ENCODE measurements around the gene PHB1. TPM values are rescaled to one million over a fixed set of nuclear protein-coding genes. Genes with fewer than 3 reads are reported as not detected.

The PHB1 gene
- total RNA-seq, 1 experiment from 2014 or later, result 325 TPM

DNA sequence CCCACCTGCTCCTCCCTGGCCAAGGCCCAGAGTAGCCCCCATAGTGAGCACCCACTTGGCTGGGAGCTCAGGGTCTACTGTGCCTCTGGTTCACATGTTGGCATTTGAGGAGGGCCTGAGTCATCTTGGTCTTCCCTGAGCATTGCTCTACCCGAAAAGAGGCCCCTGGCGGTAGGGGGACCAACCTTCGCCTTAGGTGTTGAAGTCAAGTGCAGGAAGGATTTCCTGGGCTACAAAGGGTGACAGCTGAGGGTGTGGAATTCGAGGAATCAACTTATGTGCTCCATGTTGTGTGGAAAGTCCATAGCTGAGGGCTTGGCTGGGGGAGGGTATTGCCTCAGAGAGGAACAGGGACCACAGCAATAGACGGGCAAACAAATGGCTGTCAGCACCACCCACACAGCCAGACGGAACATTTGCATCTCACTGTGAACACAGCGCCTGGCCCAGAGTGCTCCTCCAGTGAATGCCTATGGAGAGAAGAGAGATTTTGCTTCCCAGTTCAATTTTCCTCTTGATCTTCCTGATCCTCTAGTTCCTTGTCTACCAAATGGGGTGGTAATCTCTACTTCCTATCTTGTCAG, 44.8 kb upstream of the PHB1 start:
- Histone ChIP-seq H2BK20ac (ENCODE audit: low read depth, low read length, poor library complexity, severe bottlenecking) (no peak overlapping the region), H3K23ac (ENCODE audit: insufficient read length, low read depth, low read length) (no peak overlapping the region), H2BK12ac (ENCODE audit: insufficient read length, low read depth, low read length) (no peak overlapping the region), H3K27me3 (ENCODE audit: insufficient read depth, low read length) (no peaks in the 10 kb centered on the region; the same call in 1 of the 2 replicates), H3K23me2 (ENCODE audit: insufficient read length, low read depth, low read length, poor library complexity, severe bottlenecking) (no peaks in the 10 kb centered on the region), H3K56ac (ENCODE audit: insufficient read length, low read depth, low read length) (no peak overlapping the region), H3K79me1 (ENCODE audit: insufficient read depth, low read depth, low read length, poor library complexity, severe bottlenecking) (no peaks in the 10 kb centered on the region), H4K20me1 (ENCODE audit: control insufficient read depth, insufficient read depth, insufficient read length) (no peaks in the 10 kb centered on the region), H3K9me3 (ENCODE audit: control insufficient read depth, low read depth, low read length) (no peaks in the 10 kb centered on the region), H3K4me1 (ENCODE audit: insufficient read depth, low read length) (peaks cover 8% of the 10 kb centered on the region; the same call in 1 of the 2 replicates), H4K91ac (ENCODE audit: insufficient read length, low read depth, low read length) (no peak overlapping the region), H4K5ac (ENCODE audit: insufficient read length, low read depth, low read length) (no peak overlapping the region), H3K14ac (ENCODE audit: insufficient read depth, low read length) (no peak overlapping the region), H2BK120ac (ENCODE audit: low read depth, low read length, poor library complexity, severe bottlenecking) (no peak overlapping the region), H3K9ac (ENCODE audit: extremely low read depth, insufficient read length, low read length) (no peak overlapping the region), H3K79me2 (ENCODE audit: insufficient read depth, low read length) (no peaks in the 10 kb centered on the region), H3K4ac (ENCODE audit: low read depth, low read length) (no peak overlapping the region), H2BK5ac (ENCODE audit: insufficient read length, low read length) (no peak overlapping the region), H4K8ac (replicated peaks; ENCODE audit: insufficient read length, low read depth, low read length) (no peak overlapping the region), H3K18ac (ENCODE audit: insufficient read length, low read depth, low read length) (no peak overlapping the region), H2BK15ac (ENCODE audit: low read depth, low read length) (no peak overlapping the region), H2AFZ (ENCODE audit: low read length) (no peak overlapping the region), H3T11ph (ENCODE audit: low read length) (no peak overlapping the region), H3K4me2 (ENCODE audit: insufficient read depth, insufficient read length, low read length) (no peak overlapping the region), H2AK5ac (ENCODE audit: insufficient read length, low read length) (no peak overlapping the region), H3K27ac (ENCODE audit: insufficient read length, low read depth, low read length) (no peak overlapping the region)
- H3K4me1 Mint-ChIP-seq, result peaks cover 41 to 43% of the 10 kb centered on the region in 2 experiments
- TF ChIP-seq, protein P1, sequence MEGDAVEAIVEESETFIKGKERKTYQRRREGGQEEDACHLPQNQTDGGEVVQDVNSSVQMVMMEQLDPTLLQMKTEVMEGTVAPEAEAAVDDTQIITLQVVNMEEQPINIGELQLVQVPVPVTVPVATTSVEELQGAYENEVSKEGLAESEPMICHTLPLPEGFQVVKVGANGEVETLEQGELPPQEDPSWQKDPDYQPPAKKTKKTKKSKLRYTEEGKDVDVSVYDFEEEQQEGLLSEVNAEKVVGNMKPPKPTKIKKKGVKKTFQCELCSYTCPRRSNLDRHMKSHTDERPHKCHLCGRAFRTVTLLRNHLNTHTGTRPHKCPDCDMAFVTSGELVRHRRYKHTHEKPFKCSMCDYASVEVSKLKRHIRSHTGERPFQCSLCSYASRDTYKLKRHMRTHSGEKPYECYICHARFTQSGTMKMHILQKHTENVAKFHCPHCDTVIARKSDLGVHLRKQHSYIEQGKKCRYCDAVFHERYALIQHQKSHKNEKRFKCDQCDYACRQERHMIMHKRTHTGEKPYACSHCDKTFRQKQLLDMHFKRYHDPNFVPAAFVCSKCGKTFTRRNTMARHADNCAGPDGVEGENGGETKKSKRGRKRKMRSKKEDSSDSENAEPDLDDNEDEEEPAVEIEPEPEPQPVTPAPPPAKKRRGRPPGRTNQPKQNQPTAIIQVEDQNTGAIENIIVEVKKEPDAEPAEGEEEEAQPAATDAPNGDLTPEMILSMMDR (conservative IDR thresholded peaks at IDR 0.05), result peak; percentile 54
- peaks cover 0 to 6% (median 0%) of the 10 kb centered on the region in 3 experiments; a peak in 2 of 7 replicates for H3K36me3 Mint-ChIP-seq (ENCODE audit: insufficient read depth in 1 of 3, low read depth in 3 of 3)
- WGBS (ENCODE audit: extremely low coverage, insufficient read length, low lambda C conversion rate), result no CpG with 5 or more reads among the region's 7 CpGs
- no peak overlapping the region; a peak in 1 of 5 replicates for H3K4me3 Mint-ChIP-seq
- H3K27ac Mint-ChIP-seq, result 0 out of 7 replicates have a peak overlapping the region, but pooled peaks of 1 of the 3 experiments have one; percentile 54
- peaks cover 3 to 9% of the 10 kb centered on the region in 2 experiments; a peak in 3 of 5 replicates for H3K9me3 Mint-ChIP-seq
- peak; percentile 75 for DNase-seq
- H3K27me3 Mint-ChIP-seq (ENCODE audit: low read depth), result peaks cover 16% of the 10 kb centered on the region

Data from H9 (cell line).